ENCODE measurements around the gene ALG8. TPM values are rescaled to one million over a fixed set of nuclear protein-coding genes. Genes with fewer than 3 reads are reported as not detected.

Gene ALG8
- total RNA-seq, 1 donor from 2014 or later = 18.4 TPM

DNA sequence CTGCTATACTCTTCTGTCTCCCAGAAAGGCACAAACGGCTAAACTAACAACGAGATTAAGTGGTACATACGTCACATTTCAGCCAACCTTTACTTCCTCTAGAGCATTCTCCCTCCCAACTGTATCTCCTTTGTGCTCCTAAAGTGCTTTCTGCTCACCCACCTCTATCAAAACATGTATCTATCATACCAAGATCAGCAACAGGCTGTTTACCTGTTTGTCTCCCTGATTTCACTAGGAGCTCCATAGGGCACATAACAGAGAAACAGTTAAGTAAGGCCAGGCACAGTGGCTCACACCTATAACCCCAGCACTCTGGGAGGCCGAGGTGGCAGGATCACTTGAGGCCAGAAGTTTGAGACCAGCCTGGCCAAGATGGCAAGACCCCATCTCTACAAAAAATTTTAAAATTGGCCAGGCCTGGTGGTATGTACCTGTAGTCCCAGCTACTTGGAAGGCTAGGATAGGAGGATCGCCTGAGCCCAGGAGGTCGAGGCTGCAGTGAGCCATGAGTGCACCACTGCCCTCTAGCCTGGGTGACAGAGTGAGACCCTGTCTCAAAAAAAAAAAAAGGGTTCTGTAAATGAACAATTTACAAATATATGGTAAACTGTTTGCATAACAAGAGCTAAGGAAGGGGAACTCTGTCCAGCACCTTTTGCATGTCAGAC is 62.6 kb downstream of the ALG8 start:
- DNase-seq (ENCODE audit: low read depth) = no peak
- Histone ChIP-seq H3K27me3 (ENCODE audit: control insufficient read depth, insufficient read depth, low read length) (no peaks in the 10 kb centered on the region), H3K36me3 (ENCODE audit: control insufficient read depth, insufficient read depth, low read length) (peaks cover 3% of the 10 kb centered on the region), H3K4me3 (ENCODE audit: low read depth, low read length) (no peak overlapping the region)
- FAIRE-seq = no peak
- TF ChIP-seq, protein P1, sequence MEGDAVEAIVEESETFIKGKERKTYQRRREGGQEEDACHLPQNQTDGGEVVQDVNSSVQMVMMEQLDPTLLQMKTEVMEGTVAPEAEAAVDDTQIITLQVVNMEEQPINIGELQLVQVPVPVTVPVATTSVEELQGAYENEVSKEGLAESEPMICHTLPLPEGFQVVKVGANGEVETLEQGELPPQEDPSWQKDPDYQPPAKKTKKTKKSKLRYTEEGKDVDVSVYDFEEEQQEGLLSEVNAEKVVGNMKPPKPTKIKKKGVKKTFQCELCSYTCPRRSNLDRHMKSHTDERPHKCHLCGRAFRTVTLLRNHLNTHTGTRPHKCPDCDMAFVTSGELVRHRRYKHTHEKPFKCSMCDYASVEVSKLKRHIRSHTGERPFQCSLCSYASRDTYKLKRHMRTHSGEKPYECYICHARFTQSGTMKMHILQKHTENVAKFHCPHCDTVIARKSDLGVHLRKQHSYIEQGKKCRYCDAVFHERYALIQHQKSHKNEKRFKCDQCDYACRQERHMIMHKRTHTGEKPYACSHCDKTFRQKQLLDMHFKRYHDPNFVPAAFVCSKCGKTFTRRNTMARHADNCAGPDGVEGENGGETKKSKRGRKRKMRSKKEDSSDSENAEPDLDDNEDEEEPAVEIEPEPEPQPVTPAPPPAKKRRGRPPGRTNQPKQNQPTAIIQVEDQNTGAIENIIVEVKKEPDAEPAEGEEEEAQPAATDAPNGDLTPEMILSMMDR (IDR thresholded peaks at IDR 0.05; ENCODE audit: insufficient read depth, low read length, severe bottlenecking) = no peak

DNA sequence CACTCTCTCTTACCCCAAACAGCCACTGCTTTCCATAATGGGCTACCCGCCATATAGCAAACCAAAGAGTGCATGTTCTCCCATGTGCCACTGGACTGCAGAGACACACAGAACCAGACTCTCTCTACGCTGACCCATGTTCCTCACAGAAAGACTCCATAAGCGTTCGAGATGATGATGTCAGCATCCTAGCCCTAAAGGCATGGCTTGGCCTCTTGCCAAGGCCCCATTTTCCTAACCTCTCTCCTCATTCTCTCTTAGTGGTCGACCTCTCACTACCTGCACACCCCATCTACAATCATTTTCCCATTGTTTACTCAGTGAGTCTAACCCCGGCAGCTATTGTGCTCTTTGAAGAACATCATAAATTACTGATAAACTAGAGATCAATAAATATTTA is 64.7 kb downstream of the ALG8 start:
- DNase-seq (ENCODE audit: low read depth) (peak; percentile 45), FAIRE-seq (no peak)
- TF ChIP-seq, protein P1 (IDR thresholded peaks at IDR 0.05; ENCODE audit: insufficient read depth, low read length, severe bottlenecking) = no peak
- no peaks in the 10 kb centered on the region for H3K27me3 ChIP-seq (ENCODE audit: control insufficient read depth, insufficient read depth, low read length)
- peaks cover 3% of the 10 kb centered on the region for H3K36me3 ChIP-seq (ENCODE audit: control insufficient read depth, insufficient read depth, low read length)
- no peak overlapping the region for H3K4me3 ChIP-seq (ENCODE audit: low read depth, low read length)

DNA sequence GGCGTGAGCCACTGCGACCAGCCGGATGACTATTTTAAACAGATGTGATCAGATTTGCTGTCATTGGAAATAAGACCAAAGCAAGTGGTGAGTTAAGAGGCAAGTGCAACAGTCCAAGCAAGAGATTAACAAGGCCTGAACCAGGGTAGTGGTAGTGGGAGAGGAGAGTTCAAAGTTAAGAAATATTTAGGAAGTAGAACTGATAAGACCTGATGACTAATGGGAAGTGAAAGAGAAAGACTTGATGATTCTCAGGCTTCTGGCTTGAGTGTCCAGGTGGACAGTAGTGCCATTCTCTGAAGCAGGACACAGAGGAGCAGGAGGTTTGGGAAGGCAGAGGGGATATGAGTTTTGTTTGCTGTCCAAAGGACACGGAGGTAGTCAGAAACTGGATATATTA is 67.0 kb downstream of the ALG8 start:
- DNase-seq (ENCODE audit: low read depth) = no peak
- peaks cover 1% of the 10 kb centered on the region for H3K36me3 ChIP-seq (ENCODE audit: control insufficient read depth, insufficient read depth, low read length)

DNA sequence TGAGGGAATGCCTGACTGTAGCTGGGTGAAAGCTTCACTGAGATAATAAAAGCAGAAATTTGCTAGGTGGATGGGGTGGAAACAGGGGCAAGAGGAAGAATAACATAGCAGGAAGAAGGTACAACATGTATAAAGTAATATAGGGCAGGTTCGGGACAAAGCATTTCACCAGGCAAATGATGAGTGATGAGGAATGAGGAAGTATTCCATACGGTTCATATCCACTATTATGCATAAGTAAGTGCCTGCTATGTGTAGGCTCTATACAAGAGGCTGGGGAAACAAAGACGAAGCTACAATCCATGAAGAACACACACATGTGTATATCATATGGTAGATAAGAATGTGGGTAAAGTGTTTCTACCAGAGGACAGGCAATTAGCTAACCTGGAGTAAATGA is 67.7 kb downstream of the ALG8 start:
- Histone ChIP-seq H3K4me3 (ENCODE audit: low read depth, low read length) (no peak overlapping the region), H3K27me3 (ENCODE audit: control insufficient read depth, insufficient read depth, low read length) (no peaks in the 10 kb centered on the region), H3K36me3 (ENCODE audit: control insufficient read depth, insufficient read depth, low read length) (peaks cover 1% of the 10 kb centered on the region)
- DNase-seq (ENCODE audit: low read depth) = peak; percentile 40
- no peak for FAIRE-seq
- TF ChIP-seq, protein P1 (IDR thresholded peaks at IDR 0.05; ENCODE audit: insufficient read depth, low read length, severe bottlenecking) = no peak

More for the DNA sequence above, 67.0 kb downstream of the ALG8 start:
- Histone ChIP-seq H3K4me3 (ENCODE audit: low read depth, low read length) (no peak overlapping the region), H3K27me3 (ENCODE audit: control insufficient read depth, insufficient read depth, low read length) (no peaks in the 10 kb centered on the region)
- TF ChIP-seq, protein P1 (IDR thresholded peaks at IDR 0.05; ENCODE audit: insufficient read depth, low read length, severe bottlenecking) = no peak
- FAIRE-seq = no peak

DNA sequence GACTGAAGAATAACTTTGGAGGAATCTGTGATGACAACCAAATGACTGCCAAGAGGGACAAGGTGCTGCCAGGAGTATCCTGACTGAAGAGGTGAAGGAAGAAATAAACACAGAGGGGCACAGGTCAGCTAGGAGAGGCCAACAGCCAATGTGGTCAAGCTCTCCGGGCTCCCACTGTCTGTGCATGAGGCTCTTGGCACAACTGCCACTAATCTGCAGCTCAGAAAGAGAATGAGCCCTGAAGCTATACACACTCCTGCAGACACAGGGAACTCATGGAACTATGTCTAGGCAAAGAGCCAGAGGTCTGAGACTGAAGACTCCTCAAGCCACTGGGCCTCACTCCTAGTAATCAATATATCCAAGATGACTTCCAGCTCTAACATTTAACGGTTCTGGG is 68.8 kb downstream of the ALG8 start:
- TF ChIP-seq, protein P1 (IDR thresholded peaks at IDR 0.05; ENCODE audit: insufficient read depth, low read length, severe bottlenecking) = no peak
- FAIRE-seq = no peak
- H3K4me3 ChIP-seq (ENCODE audit: low read depth, low read length) = no peak overlapping the region
- no peaks in the 10 kb centered on the region for H3K27me3 ChIP-seq (ENCODE audit: control insufficient read depth, insufficient read depth, low read length)
- DNase-seq (ENCODE audit: low read depth) = no peak
- H3K36me3 ChIP-seq (ENCODE audit: control insufficient read depth, insufficient read depth, low read length) = peaks cover under 1% of the 10 kb centered on the region

DNA sequence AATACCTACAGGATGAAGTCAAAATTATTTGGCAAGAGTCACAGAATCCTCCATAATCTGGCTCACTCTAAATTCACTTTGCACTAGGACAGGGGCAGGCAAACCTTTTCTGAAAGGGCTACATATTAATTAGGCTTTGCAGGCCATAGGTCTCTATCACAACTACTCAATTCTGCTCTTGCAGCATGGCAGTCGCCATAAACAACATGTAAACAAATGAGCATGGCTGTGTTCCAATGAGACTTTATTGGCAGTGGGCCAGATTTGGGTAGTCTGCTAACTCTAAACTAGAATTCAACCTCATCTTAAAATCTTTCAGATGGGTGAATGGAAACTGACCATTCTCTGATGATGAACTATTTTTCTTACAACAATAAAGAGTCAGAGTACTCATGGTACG is 70.0 kb downstream of the ALG8 start:
- FAIRE-seq (no peak), DNase-seq (ENCODE audit: low read depth) (no peak)
- Histone ChIP-seq H3K36me3 (ENCODE audit: control insufficient read depth, insufficient read depth, low read length) (no peaks in the 10 kb centered on the region), H3K27me3 (ENCODE audit: control insufficient read depth, insufficient read depth, low read length) (no peaks in the 10 kb centered on the region), H3K4me3 (ENCODE audit: low read depth, low read length) (no peak overlapping the region)
- TF ChIP-seq, protein P1 (IDR thresholded peaks at IDR 0.05; ENCODE audit: insufficient read depth, low read length, severe bottlenecking) = no peak
